ENCODE measurements around the gene MLH3. TPM values are rescaled to one million over a fixed set of nuclear protein-coding genes. Genes with fewer than 3 reads are reported as not detected.

The MLH3 gene
- total RNA-seq, 2 experiments from 2014 or later: 6.6 to 6.7 TPM

- peaks cover 80% of the 10 kb centered on the region for H3K36me3 ChIP-seq (ENCODE audit: insufficient read depth, low read length)
- ChIA-PET POLR2A (interaction anchor here (0.6 to 1.2 kb wide), 4 partner anchors 12 to 209 kb away, joined by 3 read pairs; no protein-coding TSS in a partner anchor), CTCF (ENCODE audit: unreplicated experiment) (interaction anchor here (0.6 to 1.7 kb wide), 5 partner anchors 40 to 233 kb away, joined by 3 to 4 read pairs (median 3); no protein-coding TSS in a partner anchor)
- H3K9me3 ChIP-seq (ENCODE audit: low read length): no peaks in the 10 kb centered on the region
- intact Hi-C loops (cut with micrococcal nuclease; ENCODE audit: unreplicated experiment): loop anchor here (1.0 kb wide), 3 partner anchors 142 to 227 kb away; no protein-coding TSS in a partner anchor
- no peaks in the 10 kb centered on the region for H3K9me2 ChIP-seq (ENCODE audit: insufficient read depth, low read length)
- H3K4me1 ChIP-seq (ENCODE audit: insufficient read depth, low read length, poor library complexity, severe bottlenecking): no peaks in the 10 kb centered on the region
- peak; percentile 63 for DNase-seq (ENCODE audit: low spot score)
- H3K4me2 ChIP-seq (ENCODE audit: low read length): no peak overlapping the region
- no peaks in the 10 kb centered on the region for H4K20me1 ChIP-seq (ENCODE audit: insufficient read depth, low read length)
- H3K4me3 ChIP-seq (ENCODE audit: low read depth, low read length, poor library complexity, severe bottlenecking): no peak overlapping the region
- TF ChIP-seq EZH2phosphoT487 (IDR thresholded peaks at IDR 0.05; ENCODE audit: borderline replicate concordance, low read depth, low read length) (no peak), CTCF (conservative IDR thresholded peaks at IDR 0.05; ENCODE audit: low read length) (peak; percentile 97)
- no peak overlapping the region for H2AFZ ChIP-seq (ENCODE audit: low read length)
- BruUV-seq (replicated peaks): no TSS peak
- no peak overlapping the region for H3K27ac ChIP-seq (ENCODE audit: low read depth, low read length, poor library complexity, severe bottlenecking)
- H3K79me2 ChIP-seq (ENCODE audit: insufficient read depth, low read depth, low read length): no peaks in the 10 kb centered on the region
These were observed 37.5 kb upstream of the MLH3 start for GRCh38 chr14:75088566-75089373.

DNA sequence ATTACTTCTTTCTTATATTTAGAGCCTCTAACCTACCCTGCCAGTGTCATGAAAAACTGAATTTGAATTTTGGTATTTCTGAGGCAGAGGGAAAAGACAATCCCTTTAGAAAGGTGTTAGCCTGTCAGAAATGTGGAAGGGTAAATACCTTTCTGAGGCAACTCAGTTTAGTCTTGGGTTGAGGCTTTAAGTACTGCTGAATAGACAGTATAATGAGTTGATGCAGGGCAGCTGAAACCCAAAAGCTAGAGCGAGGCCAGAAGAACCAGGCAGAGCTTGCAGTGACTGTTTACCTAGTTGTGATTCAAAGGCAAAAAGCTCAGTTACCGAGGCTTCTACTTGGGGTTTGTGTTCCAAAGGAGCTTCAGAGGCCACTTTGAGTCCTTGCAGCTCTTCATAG is 36.9 kb upstream of the MLH3 start:
- BruUV-seq (replicated peaks): no TSS peak
- intact Hi-C loops (cut with micrococcal nuclease; ENCODE audit: unreplicated experiment): loop anchor here (1.0 kb wide), 3 partner anchors 142 to 227 kb away; no protein-coding TSS in a partner anchor
- ChIA-PET POLR2A (interaction anchor here (0.9 to 1.2 kb wide), 3 partner anchors 13 to 30 kb away, joined by 3 read pairs; no protein-coding TSS in a partner anchor), CTCF (ENCODE audit: unreplicated experiment) (interaction anchor here (0.6 to 1.7 kb wide), 5 partner anchors 39 to 232 kb away, joined by 3 to 4 read pairs (median 3); no protein-coding TSS in a partner anchor)
- H3K4me1 ChIP-seq (ENCODE audit: insufficient read depth, low read length, poor library complexity, severe bottlenecking): no peaks in the 10 kb centered on the region
- H3K79me2 ChIP-seq (ENCODE audit: insufficient read depth, low read depth, low read length): no peaks in the 10 kb centered on the region
- no peaks in the 10 kb centered on the region for H4K20me1 ChIP-seq (ENCODE audit: insufficient read depth, low read length)
- no peak overlapping the region for H3K4me2 ChIP-seq (ENCODE audit: low read length)
- H3K27ac ChIP-seq (ENCODE audit: low read depth, low read length, poor library complexity, severe bottlenecking): no peak overlapping the region
- no peak overlapping the region for H3K4me3 ChIP-seq (ENCODE audit: low read depth, low read length, poor library complexity, severe bottlenecking)
- no peak for DNase-seq (ENCODE audit: low spot score)
- H3K9me3 ChIP-seq (ENCODE audit: low read length): no peaks in the 10 kb centered on the region
- no peak overlapping the region for H2AFZ ChIP-seq (ENCODE audit: low read length)
- no peaks in the 10 kb centered on the region for H3K9me2 ChIP-seq (ENCODE audit: insufficient read depth, low read length)
- peaks cover 82% of the 10 kb centered on the region for H3K36me3 ChIP-seq (ENCODE audit: insufficient read depth, low read length)
- TF ChIP-seq CTCF (conservative IDR thresholded peaks at IDR 0.05; ENCODE audit: low read length): no peak

DNA sequence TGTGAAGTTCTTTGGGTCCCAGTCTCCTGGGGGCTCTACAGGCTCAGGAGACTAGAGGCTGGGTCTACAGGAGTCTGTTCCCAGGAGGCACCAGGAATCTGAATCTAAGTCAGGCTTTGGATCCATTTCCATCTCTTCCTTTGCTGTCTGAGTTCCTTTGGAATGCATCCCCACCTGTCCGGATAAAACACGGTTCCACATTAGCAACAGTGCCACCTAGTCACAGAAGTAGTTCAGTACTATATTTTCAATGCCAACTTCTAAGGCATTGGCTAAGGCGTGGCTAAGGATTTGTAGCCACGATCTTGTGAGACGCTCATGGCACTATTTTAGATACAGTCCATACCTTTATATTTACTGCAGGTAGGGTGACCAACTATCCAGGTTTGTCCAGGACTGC is 33.2 kb upstream of the MLH3 start:
- Histone ChIP-seq H3K79me2 (ENCODE audit: insufficient read depth, low read depth, low read length) (no peaks in the 10 kb centered on the region), H2AFZ (ENCODE audit: low read length) (no peak overlapping the region), H3K4me2 (ENCODE audit: low read length) (no peak overlapping the region), H3K4me3 (ENCODE audit: low read depth, low read length, poor library complexity, severe bottlenecking) (no peak overlapping the region), H3K27ac (ENCODE audit: low read depth, low read length, poor library complexity, severe bottlenecking) (no peak overlapping the region), H3K36me3 (ENCODE audit: insufficient read depth, low read length) (peaks cover 74% of the 10 kb centered on the region), H3K9me3 (ENCODE audit: low read length) (no peaks in the 10 kb centered on the region), H3K9me2 (ENCODE audit: insufficient read depth, low read length) (no peaks in the 10 kb centered on the region), H4K20me1 (ENCODE audit: insufficient read depth, low read length) (no peaks in the 10 kb centered on the region), H3K4me1 (ENCODE audit: insufficient read depth, low read length, poor library complexity, severe bottlenecking) (no peaks in the 10 kb centered on the region)
- intact Hi-C loops (cut with micrococcal nuclease; ENCODE audit: unreplicated experiment): no loop called here
- ChIA-PET POLR2A (no interaction called here), CTCF (ENCODE audit: unreplicated experiment) (no interaction called here)
- no TSS peak for BruUV-seq (replicated peaks)
- peak; percentile 36; the same call in 1 of the 2 replicates for TF ChIP-seq CTCF (conservative IDR thresholded peaks at IDR 0.05; ENCODE audit: low read length)
- no peak for TF ChIP-seq EZH2phosphoT487 (IDR thresholded peaks at IDR 0.05; ENCODE audit: borderline replicate concordance, low read depth, low read length)
- DNase-seq (ENCODE audit: low spot score): no peak

All from OCI-LY7 (cell line).